Skeletal muscle tissue (tissue), 4 donors: ENCODE results near the gene HIPK1. TPM values are rescaled to one million over a fixed set of nuclear protein-coding genes. Genes with fewer than 3 reads are reported as not detected.
A peak's percentile ranks its signal among the peaks of the same experiment; 100 is the strongest.

Experiments
- H3K27ac ChIP-seq: one replicate; pipeline ENCODE4 v1.7.0; 2013; ENCODE audit warnings: mild to moderate bottlenecking, low read depth, low read length, inconsistent platforms
- H3K27me3 ChIP-seq, 3 donors: one replicate each; pipeline ENCODE4 v1.7.0; 2013; ENCODE audit warnings: low read length in 3 of 3; ENCODE audit not compliant: control insufficient read depth in 3 of 3, insufficient read depth in 3 of 3
- H3K36me3 ChIP-seq, 3 donors: one replicate each; pipeline ENCODE4 v1.7.0; 2013; ENCODE audit warnings: low read length in 3 of 3; ENCODE audit not compliant: control insufficient read depth in 3 of 3, insufficient read depth in 3 of 3
- H3K4me1 ChIP-seq, 3 donors: one replicate each; pipeline ENCODE4 v1.7.0; 2013; ENCODE audit warnings: low read length in 3 of 3, mild to moderate bottlenecking in 3 of 3; ENCODE audit not compliant: control insufficient read depth in 3 of 3, insufficient read depth in 3 of 3
- H3K4me3 ChIP-seq, 3 donors: one replicate each; pipeline ENCODE4 v1.7.0; 2013; ENCODE audit warnings: low read length in 3 of 3
- H3K9ac ChIP-seq, 3 donors: one replicate each; pipeline ENCODE4 v1.7.0; 2013; ENCODE audit warnings: low read length in 3 of 3, mild to moderate bottlenecking in 3 of 3, moderate library complexity in 2 of 3, low read depth in 1 of 3
- H3K9me3 ChIP-seq, 3 donors: one replicate each; pipeline ENCODE4 v1.7.0; 2013; ENCODE audit warnings: low read length in 3 of 3; ENCODE audit not compliant: control insufficient read depth in 3 of 3
- total RNA-seq: library from RNA; depleted of rRNA; stranded (reverse); fragments of >200 nt; gene quantifications from one replicate; pipeline ENCODE4 v1.2.3, GENCODE V29; 2014
- donor health status: Osteomylitis.

The HIPK1 gene
- total RNA-seq, 1 donor from 2014 or later = 28.2 TPM

GRCh38 chr1:113895961-113896360, 33.2 kb upstream of the HIPK1 start:
- Histone ChIP-seq H3K36me3 (peaks cover 34 to 57% (median 42%) of the 10 kb centered on the region in 3 donors), H3K9ac (no peak overlapping the region), H3K27ac (no peak overlapping the region), H3K9me3 (no peaks in the 10 kb centered on the region), H3K4me1 (no peaks in the 10 kb centered on the region), H3K27me3 (no peaks in the 10 kb centered on the region), H3K4me3 (no peak overlapping the region)

- Histone ChIP-seq H3K4me1 (peaks cover 0 to 2% (median under 1%) of the 10 kb centered on the region in 3 donors), H3K27me3 (no peaks in the 10 kb centered on the region), H3K4me3 (no peak overlapping the region), H3K27ac (no peak overlapping the region), H3K36me3 (peaks cover 36 to 65% (median 47%) of the 10 kb centered on the region in 3 donors), H3K9me3 (no peaks in the 10 kb centered on the region), H3K9ac (no peak overlapping the region)
Measured at GRCh38 chr1:113898241-113898814, 30.8 kb upstream of the HIPK1 start.

DNA sequence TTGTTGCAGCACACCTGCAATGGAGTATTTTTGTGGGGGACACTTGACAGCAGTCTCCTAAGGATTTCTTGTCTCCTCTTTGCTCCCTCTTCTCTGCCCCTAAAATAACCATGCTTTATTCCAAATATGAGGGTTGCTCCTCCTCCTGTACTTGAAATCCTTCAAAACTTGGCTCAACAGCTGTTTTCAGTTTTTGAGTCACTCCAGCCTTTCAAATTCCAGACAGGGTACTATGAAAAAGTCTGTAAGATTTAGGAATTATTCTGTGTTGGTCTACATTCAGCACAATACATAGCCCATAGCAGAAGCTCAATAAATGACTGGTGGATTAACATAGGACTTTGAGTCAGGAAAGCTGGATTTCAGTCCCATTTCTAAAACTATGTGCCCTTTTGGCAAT, 30.0 kb upstream of the HIPK1 start:
- Histone ChIP-seq H3K4me1 (peaks cover 7 to 10% (median 8%) of the 10 kb centered on the region in 3 donors), H3K4me3 (no peak overlapping the region), H3K27ac (no peak overlapping the region), H3K9me3 (no peaks in the 10 kb centered on the region), H3K27me3 (no peaks in the 10 kb centered on the region), H3K9ac (no peak overlapping the region), H3K36me3 (peaks cover 36 to 64% (median 47%) of the 10 kb centered on the region in 3 donors)

GRCh38 chr1:113901191-113901590, 27.9 kb upstream of the HIPK1 start:
- no peak overlapping the region for H3K4me3 ChIP-seq
- H3K9ac ChIP-seq = no peak overlapping the region
- peaks cover 15 to 24% (median 18%) of the 10 kb centered on the region in 3 donors for H3K4me1 ChIP-seq
- no peaks in the 10 kb centered on the region for H3K9me3 ChIP-seq
- peaks cover 30 to 45% (median 32%) of the 10 kb centered on the region in 3 donors for H3K36me3 ChIP-seq
- no peaks in the 10 kb centered on the region for H3K27me3 ChIP-seq
- H3K27ac ChIP-seq = no peak overlapping the region

- Histone ChIP-seq H3K4me3 (peak overlapping the region; percentile 91 to 98 (median 94)), H3K4me1 (peaks cover 15 to 30% (median 21%) of the 10 kb centered on the region in 3 donors)
Measured at GRCh38 chr1:113903501-113904292, 25.4 kb upstream of the HIPK1 start.

GRCh38 chr1:113904293-113904673, 24.8 kb upstream of the HIPK1 start:
- Histone ChIP-seq H3K4me3 (peak overlapping the region; percentile 91 to 98 (median 94)), H3K27me3 (no peaks in the 10 kb centered on the region), H3K36me3 (peaks cover 17 to 36% (median 30%) of the 10 kb centered on the region in 3 donors), H3K27ac (peak overlapping the region; percentile 88), H3K9me3 (no peaks in the 10 kb centered on the region), H3K9ac (peak overlapping the region; percentile 89 to 97 (median 89)), H3K4me1 (peaks cover 15 to 30% (median 21%) of the 10 kb centered on the region in 3 donors)

More at GRCh38 chr1:113903501-113904292, 25.4 kb upstream of the HIPK1 start:
- no peaks in the 10 kb centered on the region for H3K27me3 ChIP-seq
- H3K9ac ChIP-seq = peak overlapping the region; percentile 89 to 97 (median 89)
- H3K36me3 ChIP-seq = peaks cover 17 to 38% (median 31%) of the 10 kb centered on the region in 3 donors
- H3K27ac ChIP-seq = peak overlapping the region; percentile 88
- no peaks in the 10 kb centered on the region for H3K9me3 ChIP-seq

DNA sequence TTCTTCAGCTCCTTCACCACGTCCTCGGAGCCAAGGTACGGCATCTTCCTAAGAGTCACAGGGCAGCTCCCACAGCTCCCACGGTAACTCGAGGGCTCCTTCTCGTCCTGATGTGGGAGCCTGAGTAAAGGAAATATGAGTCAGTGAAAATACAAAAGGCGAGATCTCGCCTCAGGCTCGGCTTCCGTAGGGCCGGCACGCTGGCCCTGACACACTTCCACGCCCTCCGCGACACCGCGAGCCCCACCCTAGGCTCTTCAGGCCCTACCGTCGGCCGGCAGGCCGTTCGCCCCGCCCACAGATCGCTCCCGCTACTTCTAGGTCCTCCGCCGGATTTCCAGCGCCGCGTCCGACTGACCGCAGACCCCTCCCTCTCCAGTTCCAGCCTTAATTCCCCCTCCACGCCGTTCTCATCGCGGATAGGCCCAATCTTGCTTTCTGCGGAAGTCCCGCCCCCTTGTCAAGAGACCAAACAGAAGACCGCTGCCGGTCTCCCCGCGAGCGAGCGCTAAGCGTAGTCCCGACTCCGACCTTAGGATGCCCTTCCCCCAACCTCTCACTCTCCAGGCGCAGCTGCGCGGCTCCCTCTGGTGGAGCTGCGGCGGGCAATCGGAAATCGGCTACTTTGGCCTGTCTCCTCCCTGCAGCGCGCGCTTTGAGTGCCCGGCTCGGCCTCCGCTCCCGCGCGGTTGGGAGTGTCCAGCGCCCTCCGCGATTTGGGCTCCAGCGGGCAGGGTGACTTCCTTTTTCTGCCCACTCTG, 24.3 kb upstream of the HIPK1 start, which contains the start of the genes AP4B1 and DCLRE1B:
Gene AP4B1 (minus strand): TSS at position 126 of the 761 bp plus-strand sequence. CDS start 82 bp downstream, at position 44.
Gene DCLRE1B (plus strand): TSS at position 653 of the 761 bp plus-strand sequence. CDS start 261 bp downstream, outside the sequence.
- Histone ChIP-seq H3K9me3 (no peaks in the 10 kb centered on the region), H3K4me1 (peaks cover 15 to 30% (median 21%) of the 10 kb centered on the region in 3 donors), H3K27me3 (no peaks in the 10 kb centered on the region), H3K4me3 (peak within 1 kb of the TSS; percentile 91 to 98 (median 94)), H3K36me3 (peaks cover 11 to 30% (median 25%) of the 10 kb centered on the region in 3 donors), H3K27ac (peak within 1 kb of the TSS; percentile 88), H3K9ac (peak within 1 kb of the TSS; percentile 89 to 97 (median 89))

- H3K9ac ChIP-seq = peak overlapping the region; percentile 87 to 97 (median 89)
- peaks cover 6 to 26% (median 20%) of the 10 kb centered on the region in 3 donors for H3K36me3 ChIP-seq
- H3K9me3 ChIP-seq = no peaks in the 10 kb centered on the region
- H3K27me3 ChIP-seq = no peaks in the 10 kb centered on the region
- H3K27ac ChIP-seq = peak overlapping the region; percentile 88
- peaks cover 15 to 30% (median 21%) of the 10 kb centered on the region in 3 donors for H3K4me1 ChIP-seq
- peak overlapping the region; percentile 91 to 98 (median 94) for H3K4me3 ChIP-seq
Measured at GRCh38 chr1:113905435-113905861, 23.7 kb upstream of the HIPK1 start.

- Histone ChIP-seq H3K27ac (peak overlapping the region; percentile 82), H3K4me1 (peaks cover 10 to 15% (median 15%) of the 10 kb centered on the region in 3 donors), H3K36me3 (peaks cover 12 to 24% (median 22%) of the 10 kb centered on the region in 3 donors), H3K27me3 (no peaks in the 10 kb centered on the region), H3K9me3 (no peaks in the 10 kb centered on the region), H3K9ac (peak overlapping the region; percentile 45 to 73 (median 58)), H3K4me3 (peak overlapping the region; percentile 16 to 61 (median 29))
Measured at GRCh38 chr1:113912594-113913311, 16.4 kb upstream of the HIPK1 start.
